Astrocyte of the spinal cord (primary cell): ENCODE results near the gene APOA1.

Experiments
- DNase-seq: peaks from one replicate; pipeline ENCODE4 v3.0.0; 2011; ENCODE audit warnings: low read depth, low spot score
- H3K4me3 ChIP-seq: 2 replicates; pipeline ENCODE4 v1.5.1; 2011; ENCODE audit warnings: low read depth, mild to moderate bottlenecking, low read length, moderate library complexity
- CTCF ChIP-seq: IDR thresholded peaks from 2 replicates; pipeline ENCODE4 v1.5.1; 2012; ENCODE audit warnings: low read depth, mild to moderate bottlenecking, low read length, inconsistent platforms
- in situ Hi-C: cut with HindIII; loops from 2 replicates; pipeline ENCODE4 v1.10.0; 2017; ENCODE audit warnings: low sequenced_read_pairs

Gene APOA1

GRCh38 chr11:116822575-116822974, 14.8 kb downstream of the APOA1 start:
- in situ Hi-C loops, result no loop called here
- no peak for DNase-seq
- TF ChIP-seq CTCF, result no peak
- no peak overlapping the region for H3K4me3 ChIP-seq

GRCh38 chr11:116821050-116821918, 16.1 kb downstream of the APOA1 start:
- no peak for TF ChIP-seq CTCF
- no peak overlapping the region for H3K4me3 ChIP-seq
- in situ Hi-C loops, result no loop called here
- DNase-seq, result no peak

GRCh38 chr11:116819049-116819448, 18.4 kb downstream of the APOA1 start:
- no peak for DNase-seq
- in situ Hi-C loops, result no loop called here

GRCh38 chr11:116814502-116814901, 22.9 kb downstream of the APOA1 start:
- no peak overlapping the region for H3K4me3 ChIP-seq
- TF ChIP-seq CTCF, result no peak
- DNase-seq, result no peak
- in situ Hi-C loops, result no loop called here

More at GRCh38 chr11:116819049-116819448, 18.4 kb downstream of the APOA1 start:
- no peak for TF ChIP-seq CTCF
- H3K4me3 ChIP-seq, result no peak overlapping the region

- H3K4me3 ChIP-seq, result no peak overlapping the region
- in situ Hi-C loops, result no loop called here
- DNase-seq, result no peak
- TF ChIP-seq CTCF, result no peak
These were observed 23.5 kb downstream of the APOA1 start for GRCh38 chr11:116813781-116814471.

GRCh38 chr11:116813170-116813569, 24.3 kb downstream of the APOA1 start:
- TF ChIP-seq CTCF, result no peak
- H3K4me3 ChIP-seq, result no peak overlapping the region
- in situ Hi-C loops, result no loop called here
- DNase-seq, result no peak
